H7 (cell line): ENCODE measurements around the gene KCNJ15. TPM values are rescaled to one million over a fixed set of nuclear protein-coding genes. Genes with fewer than 3 reads are reported as not detected.

Source experiments
- DNase-seq: peaks from one replicate; pipeline ENCODE4 v3.0.0; 2012
- H3K27me3 ChIP-seq: 2 replicates; pipeline ENCODE4 v1.6.0; 2011; ENCODE audit warnings: mild to moderate bottlenecking, low read length; ENCODE audit not compliant: control insufficient read depth, insufficient read depth
- H3K36me3 ChIP-seq: replicated peaks from 2 replicates; pipeline ENCODE4 v1.5.1; 2011; ENCODE audit warnings: low read length; ENCODE audit not compliant: control insufficient read depth, insufficient read depth
- H3K4me3 ChIP-seq: 2 replicates; pipeline ENCODE4 v1.5.1; 2011; ENCODE audit warnings: low read depth, mild to moderate bottlenecking, control low read depth, low read length, moderate library complexity; ENCODE audit not compliant: insufficient read depth
- total RNA-seq: library from RNA; depleted of rRNA; stranded (reverse); fragments of >200 nt; shearing (Covaris generic); gene quantifications from 2 replicates; pipeline ENCODE4 v1.2.3, GENCODE V29; 2014

Gene KCNJ15
- total RNA-seq, 1 experiment from 2014 or later, result not detected

DNA sequence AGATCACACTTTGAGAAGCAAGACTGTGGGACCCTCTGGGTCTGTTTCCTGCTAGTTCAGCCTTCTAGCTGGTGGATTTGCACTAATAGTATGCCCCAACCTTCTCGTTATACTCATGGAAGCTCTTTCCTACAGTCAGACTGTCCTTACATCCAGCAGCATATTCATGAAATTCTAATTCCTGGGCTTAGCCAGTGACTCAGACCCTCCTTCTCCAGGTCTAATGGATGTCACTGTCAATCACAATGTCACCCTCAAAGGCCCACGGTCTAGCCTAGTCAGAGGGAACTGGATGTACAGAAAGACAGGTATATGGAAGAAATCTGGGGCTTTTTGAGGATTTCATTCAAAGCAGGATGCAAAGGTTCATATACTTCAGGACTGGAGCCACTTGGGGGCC lies 72.4 kb downstream of the KCNJ15 start:
- no peaks in the 10 kb centered on the region for H3K36me3 ChIP-seq
- no peak for DNase-seq
- no peak overlapping the region for H3K4me3 ChIP-seq
- no peaks in the 10 kb centered on the region for H3K27me3 ChIP-seq

DNA sequence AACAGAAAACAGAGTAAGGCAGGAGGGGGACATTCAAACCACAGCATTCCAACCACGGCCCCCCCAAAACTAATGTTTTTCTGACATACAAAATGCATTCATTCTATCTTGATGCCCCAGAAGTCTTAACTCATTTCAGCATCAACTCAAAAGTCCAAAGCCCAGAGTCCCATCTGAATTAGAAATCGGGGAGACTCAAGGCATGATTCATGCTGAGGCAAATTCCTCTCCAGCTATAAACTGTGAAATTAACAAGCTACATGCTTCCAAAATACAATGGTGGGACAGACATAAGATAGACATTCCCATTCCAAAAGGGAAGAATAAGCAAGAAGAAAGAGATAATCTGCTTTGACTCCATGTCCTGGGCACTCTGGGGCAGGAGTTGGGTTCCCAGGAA lies 73.9 kb downstream of the KCNJ15 start:
- Histone ChIP-seq H3K27me3 (no peaks in the 10 kb centered on the region), H3K36me3 (no peaks in the 10 kb centered on the region), H3K4me3 (no peak overlapping the region)
- DNase-seq, result no peak

DNA sequence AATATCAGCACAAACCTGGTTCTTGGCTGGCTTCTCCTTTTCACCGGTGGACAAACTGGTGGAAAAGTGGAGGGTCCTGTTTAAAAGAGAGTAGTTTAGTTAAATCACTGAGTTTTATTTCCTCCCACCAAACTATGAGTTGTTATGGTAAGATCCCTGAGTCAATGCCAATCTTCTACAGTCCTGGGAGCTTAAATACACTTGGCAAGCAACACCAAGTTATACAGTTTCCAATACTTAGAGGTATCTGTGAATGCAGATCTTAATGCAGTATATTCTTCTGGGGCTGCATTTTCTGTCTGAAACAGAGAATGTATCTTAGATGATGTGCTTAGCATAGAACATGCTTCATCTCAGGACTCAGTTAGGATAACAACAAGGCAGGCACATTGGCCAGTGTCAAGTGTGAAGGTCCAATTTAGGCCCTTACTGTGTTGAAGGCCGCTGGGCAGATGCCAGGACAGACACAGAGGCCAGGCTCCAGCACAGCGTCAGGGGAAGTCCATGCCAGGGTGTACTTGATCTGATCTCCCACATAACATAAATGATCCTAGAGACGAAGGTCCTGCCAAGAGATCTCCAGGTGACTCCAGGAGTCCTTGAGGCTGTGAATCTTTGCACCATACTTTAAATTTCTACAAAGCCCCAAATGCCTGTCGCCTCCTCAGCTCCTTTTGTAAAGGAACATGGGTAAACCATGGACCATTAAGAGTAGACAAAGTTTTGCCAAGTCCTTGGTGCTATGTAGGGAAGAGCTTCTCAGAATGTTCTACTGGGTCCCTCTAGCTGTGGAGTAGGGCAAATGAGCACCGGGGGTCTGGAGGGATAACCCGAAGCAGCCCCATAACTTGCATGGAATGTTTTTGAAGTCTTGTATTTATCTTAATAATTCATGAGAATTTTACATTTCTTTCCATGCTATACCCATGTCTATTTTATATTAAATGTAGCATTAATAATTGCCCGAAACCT lies 76.8 kb downstream of the KCNJ15 start:
- DNase-seq, result peak; percentile 59
- H3K4me3 ChIP-seq, result no peak overlapping the region
- H3K36me3 ChIP-seq, result no peaks in the 10 kb centered on the region
- H3K27me3 ChIP-seq, result no peaks in the 10 kb centered on the region

DNA sequence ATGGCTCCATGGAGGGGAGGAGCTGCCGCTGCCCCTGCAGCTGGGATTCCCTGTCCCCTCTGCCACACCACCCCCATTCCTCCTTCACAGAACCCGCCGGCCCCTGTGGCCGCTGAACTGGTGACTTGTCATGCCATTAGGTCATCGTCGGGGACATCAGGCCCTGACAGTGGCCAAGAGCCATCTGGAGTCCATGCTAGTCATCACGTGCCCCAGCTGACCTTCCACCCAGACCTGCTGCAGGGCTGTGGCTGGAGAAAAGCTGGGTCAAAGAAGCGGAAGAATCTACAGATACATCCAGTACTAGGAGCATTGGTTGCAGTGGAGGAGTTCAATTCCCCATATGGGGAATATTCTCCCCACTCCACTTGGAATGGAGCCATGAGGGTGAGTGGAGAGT lies 78.1 kb downstream of the KCNJ15 start:
- DNase-seq, result no peak
- H3K36me3 ChIP-seq, result no peaks in the 10 kb centered on the region
- H3K4me3 ChIP-seq, result no peak overlapping the region
- no peaks in the 10 kb centered on the region for H3K27me3 ChIP-seq

DNA sequence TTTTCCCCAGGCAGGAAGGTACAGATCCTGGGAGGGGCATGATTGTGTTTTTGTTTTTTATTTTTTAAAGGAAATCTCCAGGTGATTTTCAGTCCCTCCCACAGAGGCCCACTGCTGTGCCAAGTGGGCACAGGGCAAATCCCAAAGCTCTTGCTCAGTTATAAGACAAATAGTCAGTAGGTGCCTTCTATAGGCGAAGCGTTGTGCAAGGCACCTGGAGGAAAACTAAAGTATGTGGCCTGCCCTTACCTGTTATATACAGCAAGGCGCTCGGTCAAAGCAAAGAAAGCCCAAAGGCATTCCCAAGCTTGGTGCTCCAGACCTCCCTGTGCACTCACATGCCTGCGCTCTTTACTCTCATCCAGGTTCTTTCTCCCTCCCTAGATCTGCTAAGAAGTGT lies 81.0 kb downstream of the KCNJ15 start:
- H3K4me3 ChIP-seq, result no peak overlapping the region
- no peak for DNase-seq
- no peaks in the 10 kb centered on the region for H3K36me3 ChIP-seq
- H3K27me3 ChIP-seq, result no peaks in the 10 kb centered on the region

DNA sequence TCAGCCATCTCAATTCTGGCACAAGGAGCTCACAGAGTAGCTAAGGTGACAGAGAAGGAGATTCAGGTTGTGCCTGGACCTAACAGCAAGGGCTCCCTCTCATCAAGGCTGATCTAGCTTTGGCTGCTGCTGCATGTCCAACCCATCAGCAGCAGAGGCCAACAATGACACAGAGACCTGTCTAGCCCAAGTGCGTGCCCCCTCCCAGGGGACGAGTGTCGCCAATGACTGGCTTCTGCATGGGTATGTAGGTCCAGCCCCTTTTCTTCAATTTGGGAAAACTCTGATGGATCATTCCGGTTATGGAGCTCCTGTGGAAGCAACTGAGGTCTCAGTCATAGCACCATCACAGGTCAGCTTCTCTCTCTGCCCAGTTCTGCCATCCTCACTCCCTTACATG lies 83.3 kb downstream of the KCNJ15 start:
- H3K4me3 ChIP-seq, result no peak overlapping the region
- no peak for DNase-seq
- no peaks in the 10 kb centered on the region for H3K27me3 ChIP-seq
- no peaks in the 10 kb centered on the region for H3K36me3 ChIP-seq

DNA sequence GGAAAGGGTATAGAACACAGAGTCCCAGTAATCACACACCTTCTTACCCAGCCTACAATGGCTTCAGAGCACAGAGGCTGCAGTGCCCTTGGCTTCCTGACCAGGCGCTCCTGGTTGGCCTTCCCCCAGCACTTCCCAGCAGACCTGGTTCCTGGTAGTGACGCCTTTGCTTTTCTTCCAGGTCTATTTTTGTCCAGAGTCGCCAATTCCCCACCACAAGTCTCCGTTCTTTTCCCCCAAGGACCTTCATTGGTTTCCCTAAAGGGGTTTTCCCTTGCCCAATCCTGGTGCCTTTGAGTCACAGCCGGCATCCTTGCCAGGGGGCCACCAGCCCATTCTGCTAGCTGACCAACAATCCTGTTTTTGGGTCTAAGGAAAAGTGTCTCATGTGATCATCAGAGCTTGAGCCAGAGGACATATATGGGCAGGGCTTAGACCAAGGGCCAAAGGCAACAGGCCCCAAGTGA lies 84.8 kb downstream of the KCNJ15 start:
- no peak for DNase-seq
- Histone ChIP-seq H3K4me3 (no peak overlapping the region), H3K36me3 (no peaks in the 10 kb centered on the region), H3K27me3 (no peaks in the 10 kb centered on the region; the same call in 1 of the 2 replicates)

DNA sequence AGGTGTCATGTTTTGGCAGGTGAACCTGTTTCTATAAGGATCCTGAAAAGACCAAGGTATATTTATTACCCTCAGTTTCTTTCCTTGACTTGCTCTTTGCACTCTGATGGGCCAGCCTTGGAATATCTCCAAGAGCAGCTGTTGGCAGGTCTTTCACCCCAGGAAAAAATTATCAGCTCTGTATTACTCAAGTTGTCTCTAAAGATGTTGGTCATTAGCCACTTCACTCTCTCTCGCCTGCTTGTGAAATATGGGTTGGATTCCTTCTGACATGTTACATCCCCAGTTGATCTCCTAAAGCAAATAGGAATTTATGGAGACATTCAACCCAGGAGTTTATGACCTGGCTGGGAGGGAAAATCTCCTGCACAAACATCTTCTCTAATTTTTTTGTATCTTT lies 85.9 kb downstream of the KCNJ15 start:
- H3K4me3 ChIP-seq, result no peak overlapping the region
- no peaks in the 10 kb centered on the region; the same call in 1 of the 2 replicates for H3K27me3 ChIP-seq
- DNase-seq, result no peak
- no peaks in the 10 kb centered on the region for H3K36me3 ChIP-seq

DNA sequence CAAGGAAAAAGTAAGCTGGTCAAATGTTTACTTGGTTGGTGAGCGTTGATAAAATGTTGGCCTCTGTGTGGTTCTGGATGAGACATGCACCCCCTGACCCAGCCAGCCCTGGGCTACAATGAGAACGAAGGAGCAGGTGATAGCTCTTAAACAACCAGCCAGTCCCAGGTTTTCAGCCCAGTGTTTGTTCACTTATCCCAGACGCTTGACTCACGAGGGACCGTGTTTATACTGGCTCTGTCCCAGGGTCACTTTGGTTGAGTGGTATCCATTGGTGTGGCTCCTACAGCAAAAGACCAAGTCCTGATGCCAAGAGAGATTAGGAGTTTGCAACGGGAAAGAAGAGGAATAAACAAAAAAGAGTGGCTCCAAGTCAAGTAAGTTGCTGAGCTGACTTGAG lies 86.9 kb downstream of the KCNJ15 start:
- Histone ChIP-seq H3K4me3 (no peak overlapping the region), H3K36me3 (no peaks in the 10 kb centered on the region), H3K27me3 (no peaks in the 10 kb centered on the region; the same call in 1 of the 2 replicates)
- DNase-seq, result no peak

DNA sequence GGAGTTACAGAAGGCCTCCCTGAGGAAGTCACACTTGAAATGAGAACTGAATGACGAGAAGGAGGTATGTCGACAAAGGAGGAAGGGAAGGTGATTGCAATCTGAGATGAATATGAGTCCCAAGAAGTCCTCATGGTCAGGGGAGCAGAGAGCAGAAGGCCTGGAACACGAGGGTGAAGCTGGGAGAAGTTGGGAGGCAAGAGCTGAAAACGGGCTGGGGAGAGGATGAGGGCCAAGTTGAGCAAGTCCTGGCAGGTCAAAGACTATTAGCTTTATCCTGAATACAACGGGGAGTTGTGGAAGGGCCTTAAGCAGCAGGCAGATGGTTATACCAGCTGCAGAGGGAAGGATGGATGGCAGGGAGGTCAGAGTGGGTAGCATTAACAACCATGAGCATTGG lies 89.5 kb downstream of the KCNJ15 start:
- H3K4me3 ChIP-seq, result no peak overlapping the region
- no peaks in the 10 kb centered on the region for H3K36me3 ChIP-seq
- H3K27me3 ChIP-seq, result no peaks in the 10 kb centered on the region; the same call in 1 of the 2 replicates
- DNase-seq, result no peak

DNA sequence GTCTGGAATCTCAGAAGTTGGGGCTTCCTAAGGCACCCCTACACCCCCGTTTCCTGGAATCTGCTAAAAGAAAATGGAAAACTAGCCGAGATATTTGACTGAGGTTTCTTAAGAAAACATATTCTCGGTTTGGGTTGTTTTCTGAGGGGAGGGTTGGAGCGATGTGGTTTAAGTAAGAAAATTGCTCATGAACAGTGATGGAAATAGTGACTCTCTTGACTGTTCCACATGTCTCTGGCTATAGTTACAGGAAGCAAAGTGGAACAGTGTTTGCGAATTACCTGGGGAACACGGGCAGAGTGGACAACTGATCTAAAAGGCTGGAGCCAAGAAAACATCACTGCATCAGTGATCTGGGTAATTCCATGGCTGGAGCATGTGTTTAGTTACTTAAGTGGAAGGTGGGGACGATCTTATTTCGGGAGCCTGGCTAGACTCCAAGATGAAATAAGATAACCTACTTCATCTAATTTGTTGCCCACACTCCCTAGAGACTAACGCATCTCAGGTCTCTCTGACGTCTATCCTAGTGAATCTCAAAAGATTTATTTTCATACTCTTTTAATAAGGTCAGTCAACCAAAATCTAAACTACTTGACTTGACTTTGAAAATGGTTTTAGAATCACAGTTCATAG lies 92.4 kb downstream of the KCNJ15 start:
- no peak for DNase-seq
- H3K36me3 ChIP-seq, result no peaks in the 10 kb centered on the region
- H3K27me3 ChIP-seq, result no peaks in the 10 kb centered on the region; the same call in 1 of the 2 replicates
- H3K4me3 ChIP-seq, result no peak overlapping the region

DNA sequence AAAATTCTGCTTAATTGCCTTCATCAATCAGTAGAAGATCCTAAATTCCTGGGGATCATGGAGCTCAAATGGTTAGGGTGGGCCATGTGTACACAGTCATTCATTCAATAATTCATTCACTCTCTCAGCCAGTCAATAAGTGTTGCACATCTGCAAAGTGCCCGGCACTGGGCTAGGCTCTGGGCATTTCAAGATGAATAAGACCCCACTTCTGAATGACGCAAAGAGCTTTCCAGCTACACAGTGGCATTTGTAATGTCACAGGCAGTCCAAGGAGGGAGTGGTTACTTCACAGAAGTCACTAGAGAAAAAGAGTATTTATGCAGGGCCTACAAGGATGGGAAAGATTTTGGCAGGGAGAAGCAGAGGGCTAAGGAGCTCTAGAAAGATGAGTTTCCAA lies 93.2 kb downstream of the KCNJ15 start:
- no peaks in the 10 kb centered on the region for H3K36me3 ChIP-seq
- DNase-seq, result no peak
- no peaks in the 10 kb centered on the region; the same call in 1 of the 2 replicates for H3K27me3 ChIP-seq
- no peak overlapping the region for H3K4me3 ChIP-seq

DNA sequence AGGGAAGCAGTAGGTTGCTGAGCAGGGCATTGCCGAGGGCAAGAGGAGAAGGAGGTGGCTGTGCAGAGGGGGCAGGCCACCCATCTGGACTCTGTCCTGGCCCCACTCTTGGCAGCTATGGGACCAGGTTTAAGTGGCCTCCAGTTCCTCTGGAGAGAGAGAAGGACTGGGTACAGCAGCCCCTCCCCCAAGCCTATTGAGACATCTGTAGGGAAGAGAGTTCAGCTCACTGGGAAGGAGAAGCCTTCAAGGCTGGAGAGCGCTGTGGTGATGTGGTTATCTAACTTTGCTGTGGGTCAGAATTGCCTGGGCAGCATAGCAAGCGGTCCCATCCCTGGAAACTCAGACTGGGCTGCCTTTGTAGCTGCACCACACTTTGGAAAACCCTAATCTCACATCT lies 93.9 kb downstream of the KCNJ15 start:
- Histone ChIP-seq H3K27me3 (peaks cover 2% of the 10 kb centered on the region; the same call in 1 of the 2 replicates), H3K4me3 (no peak overlapping the region), H3K36me3 (no peaks in the 10 kb centered on the region)
- no peak for DNase-seq

DNA sequence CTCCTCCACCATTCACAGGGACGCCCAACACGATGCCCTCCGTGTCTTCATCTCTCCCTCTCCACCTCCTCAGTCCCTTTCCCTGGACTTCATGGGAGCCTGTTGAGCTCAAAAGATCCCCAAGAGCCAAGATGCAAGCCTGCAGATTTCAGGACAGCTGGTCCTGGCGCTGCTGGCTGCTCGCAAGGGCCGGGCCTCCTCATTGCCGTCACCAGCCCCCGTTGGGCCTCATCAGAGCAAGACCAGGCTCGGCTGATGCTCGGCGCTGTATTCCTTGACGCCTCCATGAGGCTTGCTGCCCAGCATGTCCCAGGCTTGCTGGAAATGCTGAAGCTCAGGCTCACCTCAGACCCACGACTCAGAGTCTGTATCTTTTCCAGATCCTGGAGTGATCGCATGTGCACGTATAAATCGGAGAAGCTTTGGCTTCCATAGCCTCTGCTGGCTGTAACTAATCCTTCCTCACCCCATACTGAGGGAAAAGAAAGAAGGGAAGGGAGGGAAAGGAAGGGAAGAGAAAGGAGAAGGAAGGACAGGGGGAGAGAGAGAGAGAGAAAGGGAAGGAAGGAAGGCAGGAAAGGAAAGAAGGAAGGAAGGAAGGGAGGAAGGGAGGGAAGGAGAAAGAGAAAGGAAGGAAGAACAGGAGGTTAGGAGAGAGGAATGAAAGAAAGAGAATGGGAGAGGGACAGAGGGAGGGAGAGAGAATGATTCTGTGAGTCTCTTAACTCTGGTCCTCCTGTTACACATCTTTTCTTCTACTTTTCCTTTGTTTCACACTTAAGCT lies 94.6 kb downstream of the KCNJ15 start:
- Histone ChIP-seq H3K4me3 (no peak overlapping the region), H3K27me3 (peaks cover 2% of the 10 kb centered on the region; the same call in 1 of the 2 replicates), H3K36me3 (no peaks in the 10 kb centered on the region)
- DNase-seq, result peak; percentile 21
